Osteocyte (in vitro differentiated cells): ENCODE results near the gene TATDN2. TPM values are rescaled to one million over a fixed set of nuclear protein-coding genes. Genes with fewer than 3 reads are reported as not detected.

Source experiments
- DNase-seq: peaks from one replicate; pipeline ENCODE4 v3.0.0; 2021; ENCODE audit warnings: mixed read lengths; ENCODE audit not compliant: unreplicated experiment; ENCODE audit errors: extremely low spot score
- H3K27ac Mint-ChIP-seq: one replicate; pipeline ENCODE4 v1.8.0; 2021; ENCODE audit warnings: mild to moderate bottlenecking, mixed read lengths; ENCODE audit not compliant: unreplicated experiment
- H3K27me3 Mint-ChIP-seq: one replicate; pipeline ENCODE4 v1.8.0; 2021; ENCODE audit warnings: mixed read lengths; ENCODE audit not compliant: unreplicated experiment
- H3K36me3 Mint-ChIP-seq: one replicate; pipeline ENCODE4 v1.8.0; 2021; ENCODE audit warnings: mixed read lengths; ENCODE audit not compliant: unreplicated experiment
- H3K4me1 Mint-ChIP-seq: one replicate; pipeline ENCODE4 v1.8.0; 2021; ENCODE audit warnings: mixed read lengths; ENCODE audit not compliant: unreplicated experiment
- H3K4me3 Mint-ChIP-seq: one replicate; pipeline ENCODE4 v1.8.0; 2021; ENCODE audit warnings: mild to moderate bottlenecking, moderate library complexity, mixed read lengths; ENCODE audit not compliant: unreplicated experiment
- H3K9me3 Mint-ChIP-seq: one replicate; pipeline ENCODE4 v1.8.0; 2021; ENCODE audit warnings: mixed read lengths; ENCODE audit not compliant: unreplicated experiment
- CTCF ChIP-seq: fragments of 200-600 bp; sonication (generic); IDR thresholded peaks from 2 replicates; pipeline ENCODE4 v1.5.0; 2021; ENCODE audit warnings: antibody characterized with exemption, mild to moderate bottlenecking, moderate library complexity
- total RNA-seq: library from RNA; stranded (reverse); gene quantifications from 2 replicates; pipeline ENCODE4 v1.2.1, GENCODE V29; 2021

TATDN2 gene
- total RNA-seq, 1 donor from 2014 or later = 33.8 TPM

GRCh38 chr3:10317961-10318350 lies 69.7 kb downstream of the TATDN2 start:
- Mint-ChIP-seq H3K4me1 (peaks cover 19% of the 10 kb centered on the region), H3K27ac (no peak overlapping the region), H3K36me3 (peaks cover 23% of the 10 kb centered on the region), H3K9me3 (no peaks in the 10 kb centered on the region), H3K27me3 (no peaks in the 10 kb centered on the region), H3K4me3 (peak overlapping the region; percentile 2)
- no peak for TF ChIP-seq CTCF
- DNase-seq = no peak

GRCh38 chr3:10319251-10319650 lies 71.0 kb downstream of the TATDN2 start:
- TF ChIP-seq CTCF = no peak
- H3K36me3 Mint-ChIP-seq = peaks cover 17% of the 10 kb centered on the region
- H3K9me3 Mint-ChIP-seq = no peaks in the 10 kb centered on the region
- DNase-seq = no peak
- peak overlapping the region; percentile 60 for H3K27ac Mint-ChIP-seq
- peaks cover 19% of the 10 kb centered on the region for H3K4me1 Mint-ChIP-seq
- peaks cover 1% of the 10 kb centered on the region for H3K27me3 Mint-ChIP-seq
- peak overlapping the region; percentile 92 for H3K4me3 Mint-ChIP-seq

GRCh38 chr3:10319804-10320203 lies 71.5 kb downstream of the TATDN2 start:
- H3K4me1 Mint-ChIP-seq = peaks cover 18% of the 10 kb centered on the region
- H3K36me3 Mint-ChIP-seq = peaks cover 12% of the 10 kb centered on the region
- peaks cover 7% of the 10 kb centered on the region for H3K27me3 Mint-ChIP-seq
- peak overlapping the region; percentile 92 for H3K4me3 Mint-ChIP-seq
- no peak for TF ChIP-seq CTCF
- H3K9me3 Mint-ChIP-seq = no peaks in the 10 kb centered on the region
- no peak for DNase-seq
- H3K27ac Mint-ChIP-seq = peak overlapping the region; percentile 96

- TF ChIP-seq CTCF = no peak
- peaks cover 18% of the 10 kb centered on the region for H3K4me1 Mint-ChIP-seq
- no peak for DNase-seq
- H3K4me3 Mint-ChIP-seq = peak overlapping the region; percentile 92
- H3K27me3 Mint-ChIP-seq = peaks cover 12% of the 10 kb centered on the region
- peak overlapping the region; percentile 96 for H3K27ac Mint-ChIP-seq
- peaks cover 9% of the 10 kb centered on the region for H3K36me3 Mint-ChIP-seq
- H3K9me3 Mint-ChIP-seq = no peaks in the 10 kb centered on the region
These were observed 72.0 kb downstream of the TATDN2 start for GRCh38 chr3:10320320-10320677.

GRCh38 chr3:10321630-10322351 lies 73.5 kb downstream of the TATDN2 start:
- Mint-ChIP-seq H3K27ac (peak overlapping the region; percentile 96), H3K9me3 (no peaks in the 10 kb centered on the region), H3K4me1 (peaks cover 18% of the 10 kb centered on the region), H3K4me3 (peak overlapping the region; percentile 92), H3K27me3 (peaks cover 27% of the 10 kb centered on the region), H3K36me3 (peaks cover 9% of the 10 kb centered on the region)
- DNase-seq = no peak
- TF ChIP-seq CTCF = no peak
